HS-5 (cell line): ENCODE measurements around the gene SPATA33.
"Not testable (repeated sequence)": the region's sequence is repeated elsewhere in the genome, so short reads cannot be mapped to it uniquely, and the experiment has no call there.

Experiments
- DNase-seq: peaks from one replicate; pipeline ENCODE4 v3.0.0-alpha.2; 2012; ENCODE audit warnings: low read depth

SPATA33 gene

DNA sequence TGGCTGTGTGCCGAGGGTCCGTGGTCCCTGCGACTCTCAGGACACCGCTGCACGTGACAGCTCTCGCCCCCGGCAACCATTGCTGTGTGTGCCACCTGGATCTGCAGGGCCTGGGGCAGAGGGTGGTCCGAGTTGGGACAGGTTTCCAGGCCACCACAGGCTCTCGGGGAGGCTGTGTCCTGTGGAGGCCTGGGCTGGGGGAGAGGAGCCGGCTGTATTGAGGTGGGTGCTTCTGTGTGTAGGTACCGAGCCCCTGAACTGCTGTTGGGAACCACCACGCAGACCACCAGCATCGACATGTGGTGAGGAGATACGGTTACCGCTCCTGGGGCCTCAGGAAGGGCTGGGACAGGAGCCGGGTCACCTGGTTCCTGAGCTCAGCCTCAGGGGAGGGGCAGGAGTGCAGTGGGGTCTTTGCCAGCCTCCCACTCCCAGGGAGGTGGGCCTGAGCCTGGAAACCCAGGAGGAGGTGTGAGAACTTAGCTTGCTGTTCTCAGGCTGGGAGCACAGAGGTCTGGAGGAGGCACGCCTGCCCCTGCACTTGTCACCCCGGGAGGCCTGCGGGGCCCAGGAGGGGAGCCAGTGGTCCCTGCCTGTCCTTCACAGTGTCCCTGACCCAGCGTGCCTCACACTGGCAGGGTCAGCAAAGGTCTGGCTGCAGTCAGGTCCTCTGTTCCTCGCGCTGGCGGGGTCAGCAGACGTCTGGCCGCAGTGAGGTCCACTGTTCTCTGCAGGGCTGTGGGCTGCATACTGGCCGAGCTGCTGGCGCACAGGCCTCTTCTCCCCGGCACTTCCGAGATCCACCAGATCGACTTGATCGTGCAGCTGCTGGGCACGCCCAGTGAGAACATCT lies 36.5 kb downstream of the SPATA33 start:
- no peak for DNase-seq

DNA sequence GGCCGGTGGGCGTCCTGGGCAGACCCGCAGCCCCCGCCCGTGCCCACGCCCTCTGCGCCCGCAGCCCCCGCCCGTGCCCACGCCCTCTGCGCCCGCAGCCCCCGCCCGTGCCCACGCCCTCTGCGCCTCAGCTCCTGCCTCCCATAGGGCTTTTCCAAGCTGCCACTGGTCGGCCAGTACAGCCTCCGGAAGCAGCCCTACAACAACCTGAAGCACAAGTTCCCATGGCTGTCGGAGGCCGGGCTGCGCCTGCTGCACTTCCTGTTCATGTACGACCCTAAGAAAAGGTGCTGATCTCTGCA lies 37.1 kb downstream of the SPATA33 start:
- DNase-seq, result not testable (repeated sequence)

DNA sequence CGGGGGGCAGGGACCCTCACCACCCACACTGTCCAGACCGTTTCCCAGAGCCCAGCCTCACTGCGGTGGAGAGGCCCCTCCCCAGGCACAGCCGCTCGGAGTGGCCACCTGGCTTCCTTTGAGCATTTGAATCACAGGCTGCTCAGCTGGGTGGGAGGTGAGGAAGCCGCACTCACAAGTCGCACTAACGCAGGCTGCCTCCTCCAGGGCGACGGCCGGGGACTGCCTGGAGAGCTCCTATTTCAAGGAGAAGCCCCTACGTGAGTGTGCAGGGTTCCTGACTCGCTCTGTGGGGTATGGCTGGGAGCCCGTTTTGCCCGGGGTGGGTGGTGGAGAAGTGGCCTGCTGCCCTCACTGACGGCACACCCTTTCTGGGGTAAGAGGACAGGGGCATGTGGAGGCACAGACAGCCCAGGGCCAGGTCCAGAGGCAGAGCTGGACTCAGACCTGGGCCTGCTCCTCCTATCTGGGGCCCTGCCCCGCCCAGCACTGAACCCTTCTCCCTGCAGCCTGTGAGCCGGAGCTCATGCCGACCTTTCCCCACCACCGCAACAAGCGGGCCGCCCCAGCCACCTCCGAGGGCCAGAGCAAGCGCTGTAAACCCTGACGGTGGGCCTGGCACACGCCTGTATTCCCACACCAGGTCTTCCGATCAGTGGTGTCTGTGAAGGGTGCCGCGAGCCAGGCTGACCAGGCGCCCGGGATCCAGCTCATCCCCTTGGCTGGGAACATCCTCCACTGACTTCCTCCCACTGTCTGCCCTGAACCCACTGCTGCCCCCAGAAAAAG lies 37.6 kb downstream of the SPATA33 start:
- DNase-seq, result no peak

DNA sequence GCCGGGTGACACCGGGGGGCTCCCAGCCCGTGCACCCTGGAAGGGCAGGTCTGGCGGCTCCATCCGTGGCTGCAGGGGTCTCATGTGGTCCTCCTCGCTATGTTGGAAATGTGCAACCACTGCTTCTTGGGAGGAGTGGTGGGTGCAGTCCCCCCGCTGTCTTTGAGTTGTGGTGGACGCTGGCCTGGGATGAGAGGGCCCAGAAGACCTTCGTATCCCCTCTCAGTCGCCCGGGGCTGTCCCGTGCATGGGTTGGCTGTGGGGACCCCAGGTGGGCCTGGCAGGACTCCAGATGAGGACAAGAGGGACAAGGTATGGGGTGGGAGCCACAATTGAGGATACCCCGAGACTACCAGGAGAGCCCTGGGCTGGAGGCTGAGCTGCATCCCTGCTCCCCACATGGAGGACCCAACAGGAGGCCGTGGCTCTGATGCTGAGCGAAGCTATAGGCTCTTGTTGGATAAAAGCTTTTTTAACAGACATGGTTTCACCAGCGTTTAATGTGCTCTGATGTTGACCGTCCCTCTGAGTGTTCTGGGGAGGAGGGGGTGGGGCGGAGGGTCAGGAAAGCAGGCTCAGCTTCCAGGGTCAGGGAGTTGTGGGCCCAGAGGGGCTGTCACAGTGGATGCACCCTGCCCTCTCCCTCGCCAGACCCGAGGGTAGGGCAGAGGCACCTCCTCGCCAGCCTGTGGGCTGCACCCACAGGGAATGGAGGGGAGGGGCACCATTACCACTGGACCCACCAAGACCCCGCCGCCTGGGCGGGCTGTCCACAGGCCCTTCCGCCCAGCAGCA lies 38.4 kb downstream of the SPATA33 start:
- DNase-seq, result no peak

DNA sequence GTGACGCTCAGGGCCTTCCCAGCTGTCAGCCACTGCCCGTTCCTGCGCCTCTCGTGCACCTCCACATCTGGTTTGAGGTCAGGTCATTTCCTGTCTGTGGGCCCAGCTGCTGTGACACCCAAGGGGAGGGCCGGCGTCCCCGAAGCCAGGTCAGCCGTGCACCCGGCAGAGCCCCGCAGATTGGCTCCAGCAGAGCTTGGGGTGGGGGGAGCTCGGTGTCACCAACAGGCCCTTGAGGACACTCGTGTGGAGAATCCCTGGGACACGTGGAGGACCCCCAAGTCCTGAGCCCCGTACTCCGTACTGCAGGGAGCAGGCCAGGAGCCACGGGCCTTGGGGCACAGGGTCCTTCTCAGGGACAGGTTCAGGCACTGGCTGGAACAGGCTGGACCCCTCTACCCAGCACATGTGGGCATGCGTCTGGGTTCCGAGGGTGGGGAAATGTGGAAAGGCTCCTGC lies 39.1 kb downstream of the SPATA33 start:
- DNase-seq, result no peak

DNA sequence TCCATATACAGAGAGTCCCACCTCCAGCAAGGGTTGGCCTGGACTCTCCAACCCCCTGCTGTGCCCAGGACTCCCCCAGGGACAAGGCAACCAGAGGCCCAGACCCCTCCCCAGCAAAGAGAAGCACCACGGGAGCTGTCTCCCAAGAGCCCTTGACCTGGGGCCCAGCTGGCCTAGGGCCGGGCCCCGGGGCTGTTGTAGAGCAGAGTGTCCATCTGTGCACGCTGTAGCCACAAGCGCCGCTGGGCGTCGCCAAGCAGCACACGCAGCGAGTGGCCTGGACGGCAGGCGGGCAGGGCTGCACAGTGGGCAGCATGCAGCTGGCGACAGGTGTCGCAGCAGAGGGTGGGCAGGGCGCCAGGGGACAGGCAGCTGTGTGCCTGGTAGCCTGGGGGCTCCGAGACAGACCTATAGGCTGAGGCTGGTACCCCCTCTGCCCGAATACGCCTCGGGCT lies 39.6 kb downstream of the SPATA33 start:
- no peak for DNase-seq

DNA sequence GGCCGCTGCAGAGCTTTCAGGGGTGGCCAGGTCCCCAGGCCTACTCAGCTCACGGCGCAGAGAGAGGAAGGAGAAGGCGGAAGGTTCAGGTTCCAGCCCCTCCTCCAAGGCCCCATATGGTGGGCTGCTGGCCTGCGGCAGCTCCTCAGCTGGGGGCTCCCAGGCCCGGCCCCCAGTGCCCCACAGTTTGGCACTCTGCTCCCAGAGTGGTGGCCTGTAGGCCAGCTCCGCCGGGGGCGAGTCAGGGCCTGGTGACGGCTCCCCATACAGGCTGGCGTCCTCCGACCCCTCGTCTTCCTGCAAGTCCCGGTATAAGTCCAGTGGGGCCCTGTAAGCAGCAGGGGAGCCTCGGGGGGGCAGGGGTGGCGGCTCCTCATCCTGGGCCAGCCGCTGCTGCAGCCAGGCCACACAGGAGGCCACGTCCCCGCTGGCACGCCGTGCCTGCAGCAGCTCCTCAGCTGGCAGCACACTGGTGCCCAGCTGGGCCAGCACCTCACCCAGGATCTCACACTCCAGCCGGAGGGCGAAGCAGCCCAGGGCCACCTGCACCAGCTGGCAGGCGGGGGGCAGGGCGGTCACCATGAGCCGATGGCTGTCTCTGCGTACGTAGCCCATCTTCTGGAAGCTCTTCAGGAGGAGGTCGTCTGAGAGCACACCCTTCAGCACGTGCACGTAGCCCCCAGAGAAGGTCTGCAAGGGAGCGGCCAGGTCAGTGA lies 40.1 kb downstream of the SPATA33 start:
- DNase-seq, result no peak

DNA sequence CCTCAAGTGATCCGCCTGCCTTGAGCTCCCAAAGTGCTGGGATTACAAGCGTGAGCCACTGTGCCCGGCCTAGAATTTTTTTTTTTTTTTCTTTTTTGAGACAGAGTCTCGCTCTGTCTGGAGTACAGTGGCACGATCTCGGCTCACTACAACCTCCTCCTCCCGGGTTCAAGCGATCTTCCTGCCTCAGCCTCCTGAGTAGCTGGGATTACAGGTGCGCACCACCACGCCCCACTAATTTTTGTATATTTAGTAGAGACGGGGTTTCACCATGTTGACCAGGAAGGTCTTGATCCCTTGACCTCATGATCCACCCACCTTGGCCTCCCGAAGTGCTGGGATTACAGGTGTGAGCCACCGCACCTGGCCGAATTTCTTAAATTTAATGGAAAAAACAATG lies 41.1 kb downstream of the SPATA33 start:
- DNase-seq, result not testable (repeated sequence)

DNA sequence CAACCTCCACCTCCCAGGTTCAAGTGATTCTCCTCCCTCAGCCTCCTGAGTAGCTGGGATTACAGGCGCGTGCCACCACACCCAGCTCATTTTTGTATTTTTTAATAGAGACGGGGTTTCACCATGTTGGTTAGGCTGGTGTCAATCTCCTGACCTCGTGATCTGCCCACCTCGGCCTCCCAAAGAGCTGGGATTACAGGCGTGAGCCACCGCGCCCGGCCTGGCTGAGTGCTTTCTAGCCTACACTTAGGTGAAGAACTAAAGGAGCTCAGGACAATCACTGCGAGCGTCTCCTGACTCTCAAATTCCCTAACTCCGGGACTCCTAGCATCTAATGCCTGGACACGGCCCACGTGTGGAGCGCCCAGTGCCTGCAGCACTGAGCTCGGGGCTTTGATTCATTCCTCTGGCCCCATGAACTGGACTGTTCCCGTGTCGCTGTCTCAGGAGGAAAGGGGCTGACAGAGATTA lies 42.0 kb downstream of the SPATA33 start:
- not testable (repeated sequence) for DNase-seq

DNA sequence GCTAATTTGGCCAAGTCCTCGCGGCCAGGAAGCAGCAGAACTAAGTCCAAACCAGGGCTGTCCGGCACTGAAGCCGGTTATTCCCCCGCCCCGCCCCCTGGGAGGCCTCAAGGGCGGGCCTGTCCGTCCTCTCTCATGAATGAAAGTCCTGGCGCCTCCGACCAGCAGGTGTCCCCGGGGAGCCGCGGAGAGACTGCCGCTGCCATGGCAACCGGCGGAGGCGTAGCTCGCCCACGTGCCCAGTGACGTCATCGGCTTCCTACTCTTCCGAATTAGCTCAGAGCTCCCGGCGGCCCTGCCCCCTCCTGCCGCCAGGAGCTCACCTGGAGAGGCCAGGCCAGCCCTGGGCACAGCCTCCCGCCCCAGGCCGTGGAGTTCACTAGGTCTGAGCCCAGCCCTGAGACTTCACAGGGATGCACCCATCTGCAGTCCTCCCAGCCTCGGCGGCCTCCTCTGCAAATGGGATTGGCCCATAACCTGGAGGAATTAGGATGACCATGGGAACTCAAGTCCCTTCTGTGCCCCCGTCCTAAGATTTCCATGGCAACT lies 42.5 kb downstream of the SPATA33 start:
- peak; percentile 60 for DNase-seq

DNA sequence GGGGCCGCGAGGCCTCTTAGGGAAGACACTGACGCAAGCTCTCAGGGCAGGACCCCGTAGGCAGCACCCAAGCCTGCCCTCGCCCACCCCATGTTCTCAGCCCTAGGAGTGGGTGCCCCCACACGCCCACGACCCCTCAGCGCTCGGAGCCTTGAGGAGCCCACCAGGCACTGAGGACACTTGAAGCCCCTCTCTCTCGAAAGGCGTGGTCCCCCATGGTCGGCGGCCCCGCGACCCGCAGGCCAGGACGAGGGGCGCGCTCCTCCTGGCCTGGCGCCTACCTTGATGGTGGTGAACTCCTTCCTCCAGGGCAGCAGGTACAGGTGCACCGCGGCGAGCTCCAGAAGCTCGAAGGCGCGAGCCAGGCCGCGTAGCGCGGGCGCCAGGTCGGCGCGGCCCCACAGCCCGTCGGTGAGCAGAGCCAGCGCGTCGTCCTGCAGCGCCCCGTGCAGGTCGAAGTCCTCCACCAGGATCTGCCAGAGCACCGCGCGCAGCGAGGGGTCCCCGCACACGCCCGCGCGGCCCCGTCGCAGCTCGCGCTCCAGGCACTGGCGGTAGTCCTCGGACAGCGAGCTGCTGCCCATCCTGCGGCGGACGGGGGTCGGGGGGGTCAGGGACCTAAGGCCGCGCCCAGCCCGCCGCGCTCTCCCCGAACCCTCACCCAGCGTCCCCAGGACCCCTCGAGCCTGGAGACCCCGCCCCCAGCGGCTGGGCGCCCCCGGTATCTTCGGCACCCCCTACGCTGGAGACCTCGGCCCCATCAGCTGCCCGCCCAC lies 43.2 kb downstream of the SPATA33 start:
- DNase-seq, result no peak

DNA sequence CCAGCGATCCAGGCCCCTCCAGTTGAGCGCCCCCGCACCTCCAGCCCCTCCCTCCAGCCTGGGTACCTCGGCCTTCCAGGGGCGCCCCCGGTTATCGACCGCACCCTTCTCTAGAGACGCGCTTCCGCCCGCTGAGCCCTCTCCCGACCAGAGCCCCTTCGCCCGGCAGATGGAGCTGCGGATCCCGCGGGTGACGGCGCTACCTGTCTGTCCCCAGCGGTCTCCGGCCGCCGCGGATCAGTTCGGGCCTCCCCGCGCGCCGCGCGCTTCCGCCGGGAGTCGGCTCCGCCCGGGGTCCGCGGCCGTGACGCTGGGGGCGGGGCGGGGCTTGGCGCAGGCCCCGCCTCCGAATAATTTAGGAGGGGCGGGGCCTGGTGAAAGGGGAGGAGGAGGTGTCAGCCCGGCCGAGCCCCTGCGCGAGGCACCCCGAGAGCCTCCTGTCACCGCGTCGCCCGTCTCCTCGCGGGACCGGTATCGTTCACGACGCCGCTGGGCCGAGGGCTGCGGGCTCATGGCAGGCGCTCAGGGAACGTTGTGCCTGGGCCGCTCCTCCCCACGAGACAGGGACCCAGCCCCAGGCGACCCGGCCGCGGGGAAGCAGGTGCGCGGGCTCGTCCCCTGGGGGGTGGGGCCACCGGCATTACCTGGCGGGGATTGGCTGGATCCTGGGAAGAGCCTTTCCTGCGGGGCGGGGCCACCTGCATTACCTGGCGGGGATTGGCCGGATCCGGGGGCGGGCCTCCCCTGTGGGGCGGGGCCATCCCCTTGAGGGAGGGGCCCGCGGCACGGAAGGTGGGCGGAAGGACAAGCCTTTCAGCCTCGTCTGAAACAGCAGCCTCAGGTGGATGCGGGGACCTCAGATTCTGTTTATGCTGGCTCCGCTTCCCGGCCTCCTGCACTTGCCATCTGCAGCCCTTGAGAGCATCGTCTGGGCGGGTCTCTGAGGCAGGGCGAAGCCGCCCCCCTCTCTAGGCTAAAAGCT lies 44.1 kb downstream of the SPATA33 start, which contains the start of gene SPATA2L:
Gene SPATA2L, minus strand, starts transcription at position 281 of the 982 bp plus-strand sequence. CDS start 473 bp downstream, outside the sequence.
- no peak for DNase-seq

DNA sequence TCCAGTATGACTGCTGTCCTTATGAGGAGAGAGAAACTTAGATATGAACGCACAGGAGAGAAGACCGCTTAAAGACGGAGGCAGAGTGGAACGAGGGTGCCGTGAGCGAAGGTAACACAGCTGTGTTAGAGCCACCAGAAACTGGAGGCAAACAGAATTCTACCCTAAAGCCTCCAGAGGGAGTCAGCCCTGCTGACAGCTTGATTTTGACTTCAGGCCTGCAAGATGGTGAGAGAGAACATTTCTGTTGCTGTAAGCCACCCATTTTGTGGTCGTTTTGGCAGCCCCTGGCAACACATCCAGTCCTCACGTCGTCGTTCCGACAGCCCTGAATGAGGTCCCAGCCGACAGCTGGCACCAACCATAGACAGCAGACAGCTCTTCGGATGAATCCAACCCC lies 46.6 kb downstream of the SPATA33 start:
- no peak for DNase-seq

DNA sequence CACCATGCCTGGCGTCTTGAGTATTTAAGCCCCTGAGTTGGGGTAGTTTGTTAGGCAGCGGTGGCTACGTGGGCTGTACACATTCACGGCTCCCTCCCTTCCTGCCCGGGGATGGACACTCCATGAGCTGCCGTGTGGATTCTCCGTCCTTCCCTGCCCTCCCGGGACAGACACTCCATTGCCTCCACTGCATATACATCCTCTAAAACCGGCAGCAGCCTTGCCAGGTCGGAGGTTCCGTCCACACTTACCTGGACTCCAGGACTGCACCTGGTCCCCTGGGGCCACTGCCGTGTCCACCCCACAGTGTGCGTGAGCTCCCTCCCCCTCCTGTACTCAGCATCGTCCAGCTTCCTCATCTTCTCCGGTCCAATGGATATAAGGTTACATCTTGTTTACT lies 47.4 kb downstream of the SPATA33 start:
- no peak for DNase-seq

DNA sequence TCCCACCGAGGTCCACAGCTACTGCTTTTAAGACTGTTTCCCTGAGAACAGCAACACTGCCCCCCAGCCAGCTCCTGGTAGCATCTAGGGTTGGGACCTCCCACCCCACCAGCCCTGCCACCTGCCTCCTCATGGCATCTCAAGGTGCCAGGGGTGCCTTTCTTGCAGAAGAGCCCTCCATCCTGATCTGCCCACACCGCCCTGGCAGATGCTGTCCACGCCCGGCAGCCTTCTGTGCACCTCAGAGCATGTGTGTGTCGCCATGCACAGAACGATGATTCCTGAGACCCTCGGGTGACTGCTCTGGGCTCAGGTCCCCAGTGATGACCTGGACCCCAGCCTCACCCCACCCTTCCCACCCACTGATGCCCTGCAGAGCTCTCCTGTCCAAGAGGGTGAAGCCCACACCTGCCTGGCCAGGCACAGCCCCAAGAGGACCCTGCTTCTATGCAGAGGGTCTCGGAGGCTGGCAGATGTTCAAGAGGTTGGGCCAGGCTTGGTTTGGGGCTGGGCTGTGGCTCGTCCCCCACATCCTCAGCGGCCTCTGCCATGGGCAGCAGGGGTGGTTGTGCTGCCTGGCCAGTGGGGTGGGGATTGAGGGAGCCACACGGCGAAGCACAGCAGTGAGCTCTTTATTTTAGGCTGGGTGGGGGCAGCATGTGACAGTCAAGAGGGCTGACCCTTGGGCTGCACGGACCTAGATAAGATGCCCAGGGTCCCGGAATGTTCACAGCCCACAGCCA lies 49.1 kb downstream of the SPATA33 start:
- no peak for DNase-seq

DNA sequence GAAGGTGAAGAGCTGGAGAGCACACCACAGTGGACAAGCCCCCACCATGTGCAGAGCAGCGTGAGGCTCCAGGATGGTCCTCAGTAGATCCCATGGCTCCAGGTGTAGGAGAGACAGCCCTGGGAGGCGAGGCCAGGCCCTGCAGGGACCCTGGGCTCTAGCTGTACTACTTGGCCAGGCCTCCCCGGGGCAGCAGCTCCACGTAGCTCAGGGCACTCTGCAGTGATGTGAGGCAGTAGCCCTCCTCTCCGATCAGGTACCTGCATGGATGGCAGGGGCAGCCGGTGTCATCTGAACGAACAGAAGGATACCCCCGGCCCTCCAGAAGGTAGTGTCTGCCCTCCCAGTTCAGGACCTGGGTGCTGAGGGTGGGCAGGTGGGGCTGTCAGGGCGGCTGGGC lies 50.1 kb downstream of the SPATA33 start:
- DNase-seq, result no peak

DNA sequence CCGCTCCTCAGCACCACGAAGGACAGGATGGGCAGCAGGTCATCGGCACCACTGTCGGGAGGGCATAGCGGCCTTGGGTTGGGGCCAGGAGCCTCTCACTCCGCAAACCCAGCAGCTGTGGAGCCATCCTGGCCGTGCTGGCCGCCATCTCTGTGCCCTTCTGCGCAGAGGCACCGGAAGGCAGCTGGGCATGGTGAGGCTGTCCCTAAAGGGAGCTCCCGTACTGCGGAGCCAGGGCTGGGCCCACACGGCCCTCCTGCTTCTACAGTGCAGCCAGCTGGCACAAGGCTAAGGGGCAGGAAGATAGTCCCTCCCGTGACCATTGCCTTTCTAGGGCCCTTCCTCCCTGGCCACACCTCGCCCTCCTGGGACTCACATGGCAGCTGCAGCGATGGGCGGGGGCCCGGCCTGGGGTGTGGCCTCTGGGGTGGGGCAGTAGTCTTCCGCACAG lies 50.9 kb downstream of the SPATA33 start:
- DNase-seq, result no peak

DNA sequence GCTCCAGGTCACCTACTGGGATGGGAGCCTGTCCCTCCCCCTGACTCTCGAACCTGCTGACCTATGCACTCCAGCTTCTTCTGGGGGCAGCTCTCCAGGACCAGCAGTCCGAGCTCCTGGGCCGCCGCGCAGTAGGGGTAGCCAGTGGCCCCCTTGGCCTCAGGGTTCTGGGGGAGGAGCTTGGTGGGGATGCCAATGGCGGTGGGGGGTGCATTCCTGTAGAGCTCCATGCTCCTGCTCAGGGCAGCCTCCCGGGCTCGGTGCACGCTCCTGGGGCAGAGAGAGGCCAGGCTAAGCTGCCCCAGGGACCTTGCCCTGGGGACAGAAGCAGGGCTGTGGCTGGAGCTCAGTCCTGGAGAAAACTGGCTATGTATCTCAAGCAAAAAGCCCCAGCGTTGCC lies 51.5 kb downstream of the SPATA33 start:
- DNase-seq, result no peak
